ENCODE data around the gene SAP30L. TPM values are rescaled to one million over a fixed set of nuclear protein-coding genes. Genes with fewer than 3 reads are reported as not detected.
A peak's percentile ranks its signal among the peaks of the same experiment; 100 is the strongest.

SAP30L gene
- total and polyA plus RNA-seq, 2 of the 4 experiments (the other 2 are of a cell fraction) = 9.7 to 17.6 TPM

- no peak overlapping the region for H2BK120ac ChIP-seq (ENCODE audit: low read depth, low read length)
- ChIA-PET POLR2A (ENCODE audit: unreplicated experiment) (no interaction called here), CTCF (interaction anchor here (0.6 to 1.2 kb wide), 3 partner anchors 9 to 377 kb away, joined by 3 to 4 read pairs (median 3); no protein-coding TSS in a partner anchor)
- no peak overlapping the region for H3K9ac ChIP-seq (ENCODE audit: low read depth, low read length)
- H2BK5ac ChIP-seq (ENCODE audit: low read depth, low read length, poor library complexity, severe bottlenecking) = no peak overlapping the region
- H3K27ac ChIP-seq (ENCODE audit: insufficient read depth, low read length) = no peak overlapping the region
- dilution Hi-C loops (cut with HindIII; ENCODE audit: low sequenced_read_pairs, unreplicated experiment) = no loop called here
- no peak overlapping the region for H2AK9ac ChIP-seq (replicated peaks; ENCODE audit: low read depth, low read length, poor library complexity)
- H2AK5ac ChIP-seq (ENCODE audit: low read depth, low read length) = no peak overlapping the region
- no peak overlapping the region for H2BK20ac ChIP-seq (ENCODE audit: low read depth, low read length)
- no peak overlapping the region for H3K18ac ChIP-seq (ENCODE audit: low read depth, low read length)
- no peak overlapping the region for H3K4ac ChIP-seq (ENCODE audit: low read depth, low read length)
- no peak overlapping the region for H3K14ac ChIP-seq (replicated peaks; ENCODE audit: low read depth, low read length)
- ATAC-seq (ENCODE audit: low read depth) (no peak), DNase-seq (peak; percentile 54)
- no peak overlapping the region for H2AFZ ChIP-seq (replicated peaks; ENCODE audit: low read length, poor library complexity)
- no peak overlapping the region for H2BK15ac ChIP-seq (ENCODE audit: low read depth, low read length)
- H3K56ac ChIP-seq (ENCODE audit: extremely low read depth, insufficient read depth, low read length) = no peak overlapping the region
- BruUV-seq (replicated peaks) = no TSS peak
- peaks cover 7% of the 10 kb centered on the region for H3K4me1 ChIP-seq (ENCODE audit: control insufficient read depth, insufficient read depth, low read length)
- TF ChIP-seq FOS (IDR thresholded peaks at IDR 0.05; ENCODE audit: low read depth, low read length) (peak; percentile 62; the same call in 1 of the 2 replicates), MAZ (IDR thresholded peaks at IDR 0.05; ENCODE audit: borderline replicate concordance, low read depth, low read length) (no peak), MXI1 (IDR thresholded peaks at IDR 0.05; ENCODE audit: borderline replicate concordance, low read depth, low read length) (no peak), NFE2L2 (IDR thresholded peaks at IDR 0.05; ENCODE audit: low read depth, low read length) (no peak), CEBPB (IDR thresholded peaks at IDR 0.05; ENCODE audit: low read depth, low read length) (no peak), ELK1 (IDR thresholded peaks at IDR 0.05; ENCODE audit: borderline replicate concordance, low read depth, low read length) (no peak), USF2 (IDR thresholded peaks at IDR 0.05; ENCODE audit: low read depth, low read length) (no peak)
- no peaks in the 10 kb centered on the region for H3K27me3 ChIP-seq (ENCODE audit: control insufficient read depth, insufficient read depth, low read length)
- no peak overlapping the region for H4K5ac ChIP-seq (ENCODE audit: low read depth, low read length)
- H3K23ac ChIP-seq (ENCODE audit: low read depth, low read length) = no peak overlapping the region
- in situ Hi-C loops (cut with MboI; ENCODE audit: low sequenced_read_pairs) = loop anchor here (25.0 kb wide), 1 partner anchor 363 kb away; no protein-coding TSS in a partner anchor
- H3K36me3 ChIP-seq (ENCODE audit: control insufficient read depth, insufficient read depth, low read length) = peaks cover 26% of the 10 kb centered on the region
- H3K4me2 ChIP-seq (ENCODE audit: low read depth, low read length) = 0 out of 2 replicates have a peak overlapping the region, but pooled peaks have one; percentile 2
- H4K91ac ChIP-seq (ENCODE audit: insufficient read depth, low read depth, low read length) = no peak overlapping the region
- H4K8ac ChIP-seq (ENCODE audit: low read depth in 2 of 2, low read length in 2 of 2) = no peak overlapping the region
- H3K9me3 ChIP-seq (ENCODE audit: control insufficient read depth, insufficient read depth, low read length) = no peaks in the 10 kb centered on the region
- peaks cover 35% of the 10 kb centered on the region for H4K20me1 ChIP-seq (ENCODE audit: insufficient read depth, low read length)
- intact Hi-C loops (cut with micrococcal nuclease) = loop anchor here (5.0 kb wide), 1 partner anchor 488 kb away; the partner anchor contains the start of gene GEMIN5
- H3K4me3 ChIP-seq (ENCODE audit: insufficient read depth, low read depth, low read length) = no peak overlapping the region
- no CpG with 5 or more reads among the region's 2 CpGs for WGBS, 2 experiments (ENCODE audit: extremely low coverage in 2 of 2, insufficient read length in 1 of 2)
- peaks cover 34 to 47% of the 10 kb centered on the region in 2 experiments for H3K79me1 ChIP-seq (ENCODE audit: low read depth in 1 of 2, low read length in 2 of 2)
- peaks cover 15% of the 10 kb centered on the region for H3K9me1 ChIP-seq (ENCODE audit: insufficient read depth, low read length)
These were observed 4.0 kb downstream of the SAP30L start for GRCh38 chr5:154449786-154450185.

Measured in IMR-90 (cell line).